H1 (cell line): ENCODE data around the gene SNAP47. TPM values are rescaled to one million over a fixed set of nuclear protein-coding genes. Genes with fewer than 3 reads are reported as not detected.

ENCODE experiments used
- CTCF ChIA-PET: fragments of 300-600 bp; sonication (Branson Sonifier 250); formaldehyde crosslinking; loops from one replicate; lab custom pipeline; 2021; ENCODE audit not compliant: partially characterized antibody; lab: Charles Lee
- POLR2A ChIA-PET: fragments of 300-600 bp; sonication (Branson Sonifier 250); formaldehyde crosslinking; loops from one replicate; lab custom pipeline; 2021; ENCODE audit warnings: inconsistent platforms; ENCODE audit not compliant: partially characterized antibody; lab: Charles Lee
- DNase-seq, 2 experiments: peaks; one replicate each; pipeline versions ENCODE4 v3.0.0 to v3.0.0-alpha.2; 2010 to 2022; ENCODE audit warnings: low spot score in 2 of 2, low read depth in 1 of 2, mixed read lengths in 1 of 2
- FAIRE-seq: peaks from 2 replicates; lab custom pipeline; 2011; peaks lifted over from hg19 to GRCh38; lab: Jason Lieb, UNC
- H2AFZ ChIP-seq: 2 replicates; pipeline ENCODE4 v1.8.1; 2012; ENCODE audit warnings: low read length, inconsistent platforms
- H2AK5ac ChIP-seq: 2 replicates; pipeline ENCODE4 v1.6.1; 2013; ENCODE audit warnings: low read depth, low read length
- H2BK120ac ChIP-seq: replicated peaks from 2 replicates; pipeline ENCODE3; 2013; ENCODE audit warnings: low read depth, low read length, inconsistent platforms
- H2BK12ac ChIP-seq: 2 replicates; pipeline ENCODE4 v1.6.1; 2013; ENCODE audit warnings: low read depth, low read length
- H2BK15ac ChIP-seq: 2 replicates; pipeline ENCODE4 v1.6.1; 2013; ENCODE audit warnings: low read length
- H2BK20ac ChIP-seq: 2 replicates; pipeline ENCODE4 v1.6.1; 2013; ENCODE audit warnings: low read length
- H2BK5ac ChIP-seq: 2 replicates; pipeline ENCODE4 v1.6.1; 2013; ENCODE audit warnings: low read depth, low read length
- H3K14ac ChIP-seq: 2 replicates; pipeline ENCODE4 v1.6.1; 2013; ENCODE audit warnings: inconsistent platforms; ENCODE audit not compliant: insufficient read length
- H3K18ac ChIP-seq: 2 replicates; pipeline ENCODE4 v1.6.1; 2013; ENCODE audit warnings: low read length; ENCODE audit errors: extremely low read depth
- H3K23ac ChIP-seq: 2 replicates; pipeline ENCODE4 v1.6.1; 2013; ENCODE audit warnings: inconsistent platforms; ENCODE audit not compliant: insufficient read length
- H3K23me2 ChIP-seq: 2 replicates; pipeline ENCODE4 v1.6.1; 2013; ENCODE audit warnings: low read depth, low read length
- H3K27ac ChIP-seq: 2 replicates; pipeline ENCODE4 v1.6.1; 2011; ENCODE audit warnings: low read depth, low read length, inconsistent platforms
- H3K27me3 ChIP-seq, 4 experiments: replicated peaks in 1 of 4; 1 replicate in 1 of 4; 2 replicates in 3 of 4; pipeline versions ENCODE4 v1.6.1 to v1.8.1; 2011 to 2013; ENCODE audit warnings: low read length in 3 of 4, mild to moderate bottlenecking in 3 of 4, inconsistent platforms in 2 of 4, mixed read lengths in 2 of 4, moderate library complexity in 1 of 4; ENCODE audit not compliant: control insufficient read depth in 3 of 4, insufficient read depth in 3 of 4; ENCODE audit errors: extremely low read depth in 1 of 4
- H3K36me3 ChIP-seq, 4 experiments: 2 replicates each; pipeline versions ENCODE4 v1.6.1 to v1.8.1; 2011 to 2013; ENCODE audit warnings: mild to moderate bottlenecking in 4 of 4, low read length in 3 of 4, moderate library complexity in 2 of 4, control low read depth in 1 of 4, inconsistent platforms in 1 of 4; ENCODE audit not compliant: insufficient read depth in 4 of 4, control insufficient read depth in 2 of 4
- H3K4ac ChIP-seq: replicated peaks from 2 replicates; pipeline ENCODE3; 2013; ENCODE audit warnings: low read length, low read depth, mixed read lengths, inconsistent platforms; ENCODE audit not compliant: insufficient read length
- H3K4me1 ChIP-seq, 4 experiments: replicated peaks in 1 of 4; 1 replicate in 1 of 4; 2 replicates in 3 of 4; pipeline versions ENCODE4 v1.6.1 to v1.8.1; 2011 to 2013; ENCODE audit warnings: low read length in 3 of 4, inconsistent platforms in 2 of 4, mixed read lengths in 1 of 4; ENCODE audit not compliant: insufficient read depth in 4 of 4, control insufficient read depth in 3 of 4
- H3K4me2 ChIP-seq, 2 experiments: 2 replicates each; pipeline versions ENCODE4 v1.6.1 to v1.8.1; 2011 to 2013; ENCODE audit warnings: low read depth in 2 of 2, low read length in 2 of 2, control low read depth in 1 of 2, inconsistent platforms in 1 of 2, mild to moderate bottlenecking in 1 of 2; ENCODE audit not compliant: insufficient read depth in 1 of 2
- H3K4me3 ChIP-seq, 4 experiments: fragments of 200-600, 300-600 bp in 1 of 4; sonication (generic), shearing (Covaris generic), sonication (Bioruptor Twin) in 1 of 4; 2 replicates each; pipeline versions ENCODE4 v1.5.1 to v1.8.1; 2011 to 2016; ENCODE audit warnings: low read length in 4 of 4, low read depth in 3 of 4, control low read depth in 2 of 4, inconsistent platforms in 2 of 4, mild to moderate bottlenecking in 2 of 4, mixed read lengths in 1 of 4, moderate library complexity in 1 of 4; ENCODE audit not compliant: insufficient read depth in 2 of 4; ENCODE audit errors: extremely low read depth in 1 of 4
- H3K56ac ChIP-seq: replicated peaks from 2 replicates; pipeline ENCODE3; 2013; ENCODE audit warnings: low read depth, mild to moderate bottlenecking, mixed read lengths, low read length, inconsistent platforms; ENCODE audit not compliant: insufficient read length
- H3K79me1 ChIP-seq: 2 replicates; pipeline ENCODE4 v1.6.1; 2013; ENCODE audit warnings: low read depth, low read length, control low read depth
- H3K79me2 ChIP-seq, 2 experiments: 2 replicates each; pipeline versions ENCODE4 v1.6.1 to v1.8.1; 2012 to 2013; ENCODE audit warnings: low read length in 2 of 2, mild to moderate bottlenecking in 2 of 2, inconsistent platforms in 1 of 2; ENCODE audit not compliant: insufficient read depth in 2 of 2, control insufficient read depth in 1 of 2
- H3K9ac ChIP-seq, 4 experiments: replicated peaks in 1 of 4; 1 replicate in 1 of 4; 2 replicates in 3 of 4; pipeline versions ENCODE4 v1.6.1 to v1.8.1; 2011 to 2013; ENCODE audit warnings: low read depth in 3 of 4, low read length in 3 of 4, control low read depth in 2 of 4, mild to moderate bottlenecking in 2 of 4, moderate library complexity in 2 of 4, inconsistent platforms in 1 of 4; ENCODE audit errors: extremely low read depth in 1 of 4
- H3K9me3 ChIP-seq, 2 experiments: 2 replicates each; pipeline versions ENCODE4 v1.6.1 to v1.8.1; 2012 to 2013; ENCODE audit warnings: mild to moderate bottlenecking in 2 of 2, moderate library complexity in 2 of 2, control low read depth in 1 of 2, inconsistent platforms in 1 of 2, low read depth in 1 of 2, low read length in 1 of 2, mixed read lengths in 1 of 2; ENCODE audit not compliant: insufficient read depth in 2 of 2
- H4K20me1 ChIP-seq, 2 experiments: replicated peaks in 1 of 2; 2 replicates each; pipeline versions ENCODE3 to v1.8.1; 2011 to 2013; ENCODE audit warnings: inconsistent platforms in 2 of 2, low read length in 2 of 2, mild to moderate bottlenecking in 1 of 2; ENCODE audit not compliant: insufficient read depth in 2 of 2, control insufficient read depth in 1 of 2
- H4K5ac ChIP-seq: 2 replicates; pipeline ENCODE4 v1.6.1; 2013; ENCODE audit warnings: low read length, low read depth, mixed read lengths, inconsistent platforms; ENCODE audit not compliant: insufficient read length
- H4K8ac ChIP-seq: 2 replicates; pipeline ENCODE4 v1.8.0; 2013; ENCODE audit warnings: mild to moderate bottlenecking, moderate library complexity, low read length, inconsistent platforms; ENCODE audit not compliant: insufficient read depth; ENCODE audit errors: extremely low read depth
- H4K91ac ChIP-seq: replicated peaks from 2 replicates; pipeline ENCODE3; 2013; ENCODE audit warnings: low read length, mixed read lengths, inconsistent platforms; ENCODE audit not compliant: insufficient read length
- CBX8 ChIP-seq: fragments of 300-800, 300-1000 bp; sonication (generic); IDR thresholded peaks from 2 replicates; pipeline ENCODE4 v1.7.1; 2016; ENCODE audit warnings: low read depth, low read length, borderline replicate concordance
- CTBP2 ChIP-seq: IDR thresholded peaks from 2 replicates; pipeline ENCODE4 v1.7.0; 2011; ENCODE audit warnings: borderline replicate concordance, mild to moderate bottlenecking, moderate library complexity, mixed read lengths, low read length; ENCODE audit not compliant: insufficient read depth, insufficient read length
- EGR1 ChIP-seq: IDR thresholded peaks from 2 replicates; pipeline ENCODE4 v1.6.1; 2011; ENCODE audit warnings: low read depth, low read length, borderline replicate concordance
- GABPA ChIP-seq: IDR thresholded peaks from 2 replicates; pipeline ENCODE4 v1.6.1; 2011; ENCODE audit warnings: mild to moderate bottlenecking, low read length, moderate library complexity, borderline replicate concordance; ENCODE audit not compliant: insufficient read depth
- NRF1 ChIP-seq: IDR thresholded peaks from 2 replicates; pipeline ENCODE4 v1.6.1; 2011; ENCODE audit warnings: mild to moderate bottlenecking, low read depth, low read length, improper control_type of control experiment
- POLR2A ChIP-seq, 2 experiments: IDR thresholded peaks; 1 replicate in 1 of 2; 2 replicates in 1 of 2; pipeline ENCODE4 v1.6.1; 2011; ENCODE audit warnings: low read depth in 2 of 2, low read length in 2 of 2, mild to moderate bottlenecking in 2 of 2; ENCODE audit errors: control extremely low read depth in 1 of 2
- POU5F1 ChIP-seq: IDR thresholded peaks from 2 replicates; pipeline ENCODE4 v1.6.1; 2011; ENCODE audit warnings: low read depth, mild to moderate bottlenecking, low read length, moderate library complexity
- RFX5 ChIP-seq: IDR thresholded peaks from 2 replicates; pipeline ENCODE4 v1.6.1; 2011; ENCODE audit warnings: low read depth, low read length, improper control_type of control experiment, borderline replicate concordance
- TAF1 ChIP-seq: IDR thresholded peaks from 2 replicates; pipeline ENCODE4 v1.6.1; 2011; ENCODE audit warnings: mild to moderate bottlenecking, low read depth, low read length
- TBP ChIP-seq: IDR thresholded peaks from 2 replicates; pipeline ENCODE4 v1.6.1; 2011; ENCODE audit warnings: low read depth, low read length, improper control_type of control experiment
- TCF12 ChIP-seq: IDR thresholded peaks from 2 replicates; pipeline ENCODE4 v1.6.1; 2011; ENCODE audit warnings: low read depth, mild to moderate bottlenecking, low read length
- WGBS, 2 experiments: shearing (Covaris generic) in 1 of 2; methylation state at CpG; one replicate each; pipeline versions ENCODE4 v1.1.6 to v1.1.7; 2013 to 2015; ENCODE audit warnings: low lambda C conversion rate in 2 of 2, mixed read lengths in 2 of 2, inconsistent platforms in 1 of 2, low coverage in 1 of 2, missing lambda C conversion rate in 1 of 2; ENCODE audit not compliant: insufficient replicate concordance in 2 of 2, insufficient coverage in 1 of 2, insufficient read length in 1 of 2; ENCODE audit errors: extremely low coverage in 1 of 2, missing lambda C conversion rate in 1 of 2; 5-methylcytosine and 5-hydroxymethylcytosine counted together
- polyA plus RNA-seq, 7 experiments: library from polyadenylated mRNA; depleted of rRNA in 3 of 7; stranded (reverse) in 5 of 7; unstranded in 2 of 7; fragments of >200 nt in 5 of 7; fragments of 200-250 nt in 2 of 7; gene quantifications; 1 replicate in 5 of 7; 2 replicates in 1 of 7; 4 replicates in 1 of 7; pipeline versions ENCODE4 v1.2.1 to v1.2.3, GENCODE V29; 2011 to 2013; ENCODE audit warnings: missing spikeins in 2 of 7, mixed read lengths in 2 of 7
- total RNA-seq: library from RNA; stranded (reverse); fragmentation: NEBNext Ultra II Directional; extraction: Animal tissue kit (Norgen Biotek cat#: 25700); gene quantifications from 2 replicates; pipeline ENCODE4 v1.2.1, GENCODE V29; 2021
- TF ChIP-seq, protein P1 (sequence below): IDR thresholded peaks from 2 replicates; pipeline ENCODE4 v1.6.1; 2011; ENCODE audit warnings: low read depth, mild to moderate bottlenecking, low read length; ENCODE audit not compliant: insufficient read depth

The SNAP47 gene
- total and polyA plus RNA-seq, 2 of the 8 experiments (the other 6 are each of a cell fraction or from before 2014, with no cell fraction given): 37.6 to 42.2 TPM

DNA sequence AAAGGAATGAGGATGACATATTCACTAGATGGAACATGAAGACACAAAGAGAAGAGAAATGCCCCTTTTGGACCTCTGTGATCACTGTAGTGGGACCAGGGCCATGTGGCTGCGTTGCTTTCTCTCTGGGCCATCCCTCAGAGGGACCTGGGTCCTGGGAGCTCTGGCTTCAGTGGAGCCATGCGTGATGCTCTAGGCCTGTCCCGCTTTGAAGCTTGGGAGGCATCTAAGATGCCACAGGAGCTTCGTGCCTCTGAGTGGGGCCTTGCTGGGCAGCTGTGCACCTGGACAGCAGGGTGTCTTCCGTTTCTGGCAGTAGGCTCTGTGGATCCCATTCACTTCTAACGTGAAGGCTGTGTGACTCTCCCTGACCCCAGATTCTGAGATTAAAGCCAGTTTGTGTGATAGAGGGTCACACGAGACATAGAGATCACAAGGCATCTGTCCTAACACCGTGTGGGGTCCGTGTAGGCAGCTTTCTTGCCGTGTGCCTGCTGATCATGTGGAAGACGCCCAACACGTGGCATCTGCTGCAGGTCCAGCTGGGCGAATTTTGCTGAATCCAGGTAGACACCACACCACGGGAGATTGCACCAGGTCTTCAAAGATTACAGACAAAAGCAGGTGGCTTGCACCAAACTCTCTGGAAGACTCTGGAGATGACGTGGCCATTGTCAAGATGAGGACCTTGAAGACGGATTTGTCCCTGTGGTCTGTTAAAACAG is 63.0 kb downstream of the SNAP47 start:
- Histone ChIP-seq H2BK15ac (no peak overlapping the region), H3K4me1 (peaks cover 0 to 18% (median 15%) of the 10 kb centered on the region in 4 experiments; a peak in 6 of 7 replicates), H3K27ac (no peak overlapping the region), H3K56ac (no peak overlapping the region), H3K9ac (no peak overlapping the region), H3K27me3 (peaks cover 0 to 3% (median 0%) of the 10 kb centered on the region in 4 experiments; a peak in 1 of 7 replicates), H3K4ac (no peak overlapping the region), H2BK120ac (no peak overlapping the region), H3K14ac (no peak overlapping the region), H2AFZ (no peak overlapping the region), H3K36me3 (no peaks in the 10 kb centered on the region), H4K5ac (no peak overlapping the region), H3K4me3 (no peak overlapping the region), H2BK5ac (no peak overlapping the region), H3K23ac (no peak overlapping the region), H3K9me3 (no peaks in the 10 kb centered on the region), H4K20me1 (peaks cover 0 to 1% of the 10 kb centered on the region in 2 experiments), H2AK5ac (no peak overlapping the region), H3K79me1 (no peaks in the 10 kb centered on the region), H2BK20ac (no peak overlapping the region), H3K18ac (no peak overlapping the region), H3K23me2 (no peaks in the 10 kb centered on the region), H4K91ac (no peak overlapping the region), H3K79me2 (no peaks in the 10 kb centered on the region), H3K4me2 (no peak overlapping the region), H4K8ac (no peak overlapping the region; the same call in 1 of the 2 replicates), H2BK12ac (no peak overlapping the region)
- ChIA-PET CTCF (no interaction called here), POLR2A (interaction anchor here (0.6 kb wide), 1 partner anchor 8 kb away, joined by 3 read pairs; no protein-coding TSS in a partner anchor)
- DNase-seq (no peak), FAIRE-seq (no peak)
- 86% methylated on average over 16 of the region's 16 CpGs; no CpG with 5 or more reads in 1 of the 2 experiments for WGBS, 2 experiments
- TF ChIP-seq, protein P1, sequence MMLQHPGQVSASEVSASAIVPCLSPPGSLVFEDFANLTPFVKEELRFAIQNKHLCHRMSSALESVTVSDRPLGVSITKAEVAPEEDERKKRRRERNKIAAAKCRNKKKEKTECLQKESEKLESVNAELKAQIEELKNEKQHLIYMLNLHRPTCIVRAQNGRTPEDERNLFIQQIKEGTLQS: no peak
- TF ChIP-seq TBP: no peak
- TF ChIP-seq EGR1: no peak
- no peak for TF ChIP-seq RFX5
- TF ChIP-seq NRF1: no peak
- TF ChIP-seq POLR2A (IDR thresholded peaks at IDR 0.05; ENCODE audit: control extremely low read depth in 1 of 2, low read depth in 2 of 2, low read length in 2 of 2): no peak
- TF ChIP-seq TAF1: no peak
- no peak for TF ChIP-seq POU5F1
- TF ChIP-seq TCF12: no peak
- no peak for TF ChIP-seq GABPA
- no peak for TF ChIP-seq CTBP2
- no peak for TF ChIP-seq CBX8
